IMR-90 (cell line): ENCODE results near the gene ALOX15B. TPM values are rescaled to one million over a fixed set of nuclear protein-coding genes. Genes with fewer than 3 reads are reported as not detected.

ENCODE experiments used
- ATAC-seq: fragments of 200-7000 bp; cut with Tn5 transposase; 2 replicates; pipeline ENCODE4 v1.9.1; 2020; ENCODE audit warnings: low read depth, mild to moderate bottlenecking, moderate library complexity
- BruUV-seq: library from RNA; stranded (reverse); fragments of 400-500 nt; replicated peaks from 2 replicates; lab custom pipeline; 2021; lab: Mats Ljungman, UMichigan
- CTCF ChIA-PET: fragments of 300-600 bp; formaldehyde crosslinking; extraction: SDS; loops from one replicate; lab custom pipeline; 2021; ENCODE audit warnings: antibody characterized with exemption; lab: Yijun Ruan, JAX
- POLR2A ChIA-PET: fragments of 300-600 bp; sonication (Branson Sonifier 250); formaldehyde crosslinking; loops from one replicate; lab custom pipeline; 2022; ENCODE audit warnings: antibody characterized with exemption; ENCODE audit not compliant: unreplicated experiment; lab: Charles Lee
- DNase-seq: peaks from one replicate; pipeline ENCODE4 v3.0.0; 2013
- H2AFZ ChIP-seq: replicated peaks from 2 replicates; pipeline ENCODE3; 2013; ENCODE audit warnings: low read length, mild to moderate bottlenecking; ENCODE audit not compliant: poor library complexity
- H2AK5ac ChIP-seq: 2 replicates; pipeline ENCODE4 v1.6.1; 2013; ENCODE audit warnings: low read depth, low read length, inconsistent platforms
- H2AK9ac ChIP-seq: replicated peaks from 2 replicates; pipeline ENCODE3; 2013; ENCODE audit warnings: mild to moderate bottlenecking, low read depth, low read length, moderate library complexity; ENCODE audit not compliant: poor library complexity
- H2BK120ac ChIP-seq: 2 replicates; pipeline ENCODE4 v1.6.1; 2013; ENCODE audit warnings: low read depth, low read length, inconsistent platforms
- H2BK15ac ChIP-seq: 3 replicates; pipeline ENCODE4 v1.6.1; 2013; ENCODE audit warnings: low read depth, low read length, inconsistent platforms
- H2BK20ac ChIP-seq: 2 replicates; pipeline ENCODE4 v1.6.1; 2013; ENCODE audit warnings: low read depth, mild to moderate bottlenecking, inconsistent platforms, low read length, moderate library complexity
- H2BK5ac ChIP-seq: 2 replicates; pipeline ENCODE4 v1.6.1; 2013; ENCODE audit warnings: mild to moderate bottlenecking, low read depth, low read length, inconsistent platforms; ENCODE audit not compliant: poor library complexity, severe bottlenecking
- H3K14ac ChIP-seq: replicated peaks from 2 replicates; pipeline ENCODE4 v1.6.1; 2013; ENCODE audit warnings: low read depth, low read length, inconsistent platforms
- H3K18ac ChIP-seq: 2 replicates; pipeline ENCODE4 v1.6.1; 2013; ENCODE audit warnings: low read depth, low read length, control low read depth
- H3K23ac ChIP-seq: 2 replicates; pipeline ENCODE4 v1.6.1; 2013; ENCODE audit warnings: low read depth, low read length, inconsistent platforms
- H3K27ac ChIP-seq: 2 replicates; pipeline ENCODE4 v1.5.1; 2013; ENCODE audit warnings: mild to moderate bottlenecking, control low read depth, low read length; ENCODE audit not compliant: insufficient read depth
- H3K27me3 ChIP-seq: 2 replicates; pipeline ENCODE4 v1.6.1; 2013; ENCODE audit warnings: low read length; ENCODE audit not compliant: control insufficient read depth, insufficient read depth
- H3K36me3 ChIP-seq: 2 replicates; pipeline ENCODE4 v1.6.1; 2013; ENCODE audit warnings: low read length, mixed read lengths; ENCODE audit not compliant: control insufficient read depth, insufficient read depth
- H3K4ac ChIP-seq: 2 replicates; pipeline ENCODE4 v1.6.1; 2013; ENCODE audit warnings: low read depth, low read length, inconsistent platforms
- H3K4me1 ChIP-seq: 2 replicates; pipeline ENCODE4 v1.6.1; 2013; ENCODE audit warnings: low read length, mixed read lengths; ENCODE audit not compliant: control insufficient read depth, insufficient read depth
- H3K4me2 ChIP-seq: 2 replicates; pipeline ENCODE4 v1.6.1; 2013; ENCODE audit warnings: low read depth, mild to moderate bottlenecking, control low read depth, low read length, moderate library complexity
- H3K4me3 ChIP-seq: 2 replicates; pipeline ENCODE4 v1.5.1; 2013; ENCODE audit warnings: low read depth, mild to moderate bottlenecking, control low read depth, low read length, moderate library complexity; ENCODE audit not compliant: insufficient read depth
- H3K56ac ChIP-seq: 2 replicates; pipeline ENCODE4 v1.6.1; 2013; ENCODE audit warnings: low read length, inconsistent platforms; ENCODE audit not compliant: insufficient read depth; ENCODE audit errors: extremely low read depth
- H3K79me1 ChIP-seq, 2 experiments: 2 replicates each; pipeline ENCODE4 v1.6.1; 2013; ENCODE audit warnings: low read length in 2 of 2, inconsistent platforms in 1 of 2, low read depth in 1 of 2
- H3K9ac ChIP-seq: 2 replicates; pipeline ENCODE4 v1.6.1; 2013; ENCODE audit warnings: low read depth, low read length, control low read depth
- H3K9me1 ChIP-seq: 2 replicates; pipeline ENCODE4 v1.6.1; 2013; ENCODE audit warnings: low read length, inconsistent platforms; ENCODE audit not compliant: insufficient read depth
- H3K9me3 ChIP-seq: 2 replicates; pipeline ENCODE4 v1.6.1; 2013; ENCODE audit warnings: low read length; ENCODE audit not compliant: control insufficient read depth, insufficient read depth
- H4K20me1 ChIP-seq: 2 replicates; pipeline ENCODE4 v1.6.1; 2013; ENCODE audit warnings: low read length, inconsistent platforms; ENCODE audit not compliant: insufficient read depth
- H4K5ac ChIP-seq: 2 replicates; pipeline ENCODE4 v1.6.1; 2013; ENCODE audit warnings: mild to moderate bottlenecking, low read depth, low read length, control low read depth
- H4K8ac ChIP-seq, 2 experiments: 2 replicates each; pipeline ENCODE4 v1.6.1; 2013; ENCODE audit warnings: low read depth in 2 of 2, low read length in 2 of 2, control low read depth in 1 of 2, inconsistent platforms in 1 of 2
- H4K91ac ChIP-seq: 2 replicates; pipeline ENCODE4 v1.6.1; 2013; ENCODE audit warnings: low read depth, low read length, inconsistent platforms; ENCODE audit not compliant: insufficient read depth
- BHLHE40 ChIP-seq: fragments of 150-350 bp; IDR thresholded peaks from 2 replicates; pipeline ENCODE4 v1.6.1; 2016; ENCODE audit warnings: mild to moderate bottlenecking, low read depth, low read length
- CEBPB ChIP-seq: IDR thresholded peaks from 2 replicates; pipeline ENCODE4 v1.6.1; 2012; ENCODE audit warnings: low read depth, low read length, improper control_type of control experiment
- FOS ChIP-seq: fragments of 150-350 bp; IDR thresholded peaks from 2 replicates; pipeline ENCODE4 v1.6.1; 2016; ENCODE audit warnings: low read depth, low read length
- MAFK ChIP-seq: IDR thresholded peaks from 2 replicates; pipeline ENCODE4 v1.6.1; 2012; ENCODE audit warnings: low read depth, low read length, improper control_type of control experiment
- MAZ ChIP-seq: IDR thresholded peaks from 2 replicates; pipeline ENCODE4 v1.6.1; 2012; ENCODE audit warnings: low read depth, mild to moderate bottlenecking, low read length, improper control_type of control experiment, moderate library complexity, borderline replicate concordance
- NFE2L2 ChIP-seq: fragments of 150-350 bp; IDR thresholded peaks from 2 replicates; pipeline ENCODE4 v1.6.1; 2016; ENCODE audit warnings: low read depth, mild to moderate bottlenecking, low read length
- POLR2A ChIP-seq: IDR thresholded peaks from 2 replicates; pipeline ENCODE4 v1.6.1; 2012; ENCODE audit warnings: mild to moderate bottlenecking, low read depth, low read length
- RCOR1 ChIP-seq: IDR thresholded peaks from 2 replicates; pipeline ENCODE4 v1.6.1; 2012; ENCODE audit warnings: mild to moderate bottlenecking, low read length, improper control_type of control experiment; ENCODE audit not compliant: insufficient replicate concordance
- SMC3 ChIP-seq: fragments of 150-350 bp; IDR thresholded peaks from 2 replicates; pipeline ENCODE4 v1.6.1; 2016; ENCODE audit warnings: low read depth, mild to moderate bottlenecking, antibody characterized with exemption, low read length, moderate library complexity
- WGBS, 2 experiments: methylation state at CpG; one replicate each; pipeline versions ENCODE4 v1.1.5 to v1.1.7; 2013; ENCODE audit warnings: missing lambda C conversion rate in 2 of 2; ENCODE audit not compliant: insufficient read length in 1 of 2; ENCODE audit errors: extremely low coverage in 2 of 2; 5-methylcytosine and 5-hydroxymethylcytosine counted together
- dilution Hi-C: fragments of 300-500 bp; cut with HindIII; formaldehyde crosslinking; loops from one replicate; pipeline ENCODE4 v1.14.3; 2018; ENCODE audit warnings: low sequenced_read_pairs; ENCODE audit not compliant: unreplicated experiment
- in situ Hi-C: fragments of 300-500 bp; cut with MboI; formaldehyde crosslinking; loops from 3 replicates; pipeline ENCODE4 v1.14.3; 2019; ENCODE audit warnings: low sequenced_read_pairs, inconsistent platforms, mixed read lengths
- intact Hi-C: fragments of 100-400 bp; cut with micrococcal nuclease; formaldehyde crosslinking; loops from 2 replicates; pipeline ENCODE4 v1.10.0; 2022
- polyA plus RNA-seq, 3 experiments: library from polyadenylated mRNA; depleted of rRNA; stranded (reverse); fragments of >200 nt; gene quantifications; 2 replicates each; pipeline ENCODE4 v1.2.3, GENCODE V29; 2012; ENCODE audit warnings: low replicate concordance in 1 of 3
- total RNA-seq: library from RNA; depleted of rRNA; stranded (reverse); fragments of >200 nt; gene quantifications from 2 replicates; pipeline ENCODE4 v1.2.3, GENCODE V29; 2012
- TF ChIP-seq, protein P1 (sequence below): fragments of 150-350 bp; IDR thresholded peaks from 2 replicates; pipeline ENCODE4 v1.6.1; 2017; ENCODE audit warnings: mild to moderate bottlenecking, antibody characterized with exemption, low read length, low read depth
- TF ChIP-seq, protein P2 (sequence below): conservative IDR thresholded peaks from 2 replicates; pipeline ENCODE4 v1.5.1; 2012; ENCODE audit warnings: mild to moderate bottlenecking, low read depth, low read length, improper control_type of control experiment

Gene ALOX15B
- total and polyA plus RNA-seq, 2 of the 4 experiments (the other 2 are of a cell fraction), result not detected

- Histone ChIP-seq H4K20me1 (peaks cover 5% of the 10 kb centered on the region; the same call in 1 of the 2 replicates), H3K36me3 (no peaks in the 10 kb centered on the region), H3K9me3 (no peaks in the 10 kb centered on the region), H3K18ac (no peak overlapping the region), H3K56ac (no peak overlapping the region), H4K5ac (no peak overlapping the region), H2AK9ac (no peak overlapping the region), H2BK120ac (no peak overlapping the region), H3K79me1 (no peaks in the 10 kb centered on the region), H2AK5ac (no peak overlapping the region), H3K27me3 (peaks cover 73% of the 10 kb centered on the region), H3K4me2 (0 out of 2 replicates have a peak overlapping the region, but pooled peaks have one; percentile 7), H2BK20ac (no peak overlapping the region), H3K23ac (no peak overlapping the region), H3K4me1 (no peaks in the 10 kb centered on the region), H2BK5ac (no peak overlapping the region), H3K4me3 (no peak overlapping the region), H3K9ac (no peak overlapping the region), H4K8ac (no peak overlapping the region), H3K27ac (no peak overlapping the region), H3K9me1 (no peaks in the 10 kb centered on the region), H2AFZ (no peak overlapping the region), H2BK15ac (no peak overlapping the region), H4K91ac (no peak overlapping the region), H3K14ac (no peak overlapping the region), H3K4ac (no peak overlapping the region)
- TF ChIP-seq NFE2L2 (no peak), BHLHE40 (no peak), CEBPB (no peak), FOS (no peak), SMC3 (no peak), MAZ (no peak), POLR2A (no peak), MAFK (no peak), RCOR1 (no peak)
- TF ChIP-seq, protein P1, sequence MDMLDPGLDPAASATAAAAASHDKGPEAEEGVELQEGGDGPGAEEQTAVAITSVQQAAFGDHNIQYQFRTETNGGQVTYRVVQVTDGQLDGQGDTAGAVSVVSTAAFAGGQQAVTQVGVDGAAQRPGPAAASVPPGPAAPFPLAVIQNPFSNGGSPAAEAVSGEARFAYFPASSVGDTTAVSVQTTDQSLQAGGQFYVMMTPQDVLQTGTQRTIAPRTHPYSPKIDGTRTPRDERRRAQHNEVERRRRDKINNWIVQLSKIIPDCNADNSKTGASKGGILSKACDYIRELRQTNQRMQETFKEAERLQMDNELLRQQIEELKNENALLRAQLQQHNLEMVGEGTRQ, result no peak
- TF ChIP-seq, protein P2, sequence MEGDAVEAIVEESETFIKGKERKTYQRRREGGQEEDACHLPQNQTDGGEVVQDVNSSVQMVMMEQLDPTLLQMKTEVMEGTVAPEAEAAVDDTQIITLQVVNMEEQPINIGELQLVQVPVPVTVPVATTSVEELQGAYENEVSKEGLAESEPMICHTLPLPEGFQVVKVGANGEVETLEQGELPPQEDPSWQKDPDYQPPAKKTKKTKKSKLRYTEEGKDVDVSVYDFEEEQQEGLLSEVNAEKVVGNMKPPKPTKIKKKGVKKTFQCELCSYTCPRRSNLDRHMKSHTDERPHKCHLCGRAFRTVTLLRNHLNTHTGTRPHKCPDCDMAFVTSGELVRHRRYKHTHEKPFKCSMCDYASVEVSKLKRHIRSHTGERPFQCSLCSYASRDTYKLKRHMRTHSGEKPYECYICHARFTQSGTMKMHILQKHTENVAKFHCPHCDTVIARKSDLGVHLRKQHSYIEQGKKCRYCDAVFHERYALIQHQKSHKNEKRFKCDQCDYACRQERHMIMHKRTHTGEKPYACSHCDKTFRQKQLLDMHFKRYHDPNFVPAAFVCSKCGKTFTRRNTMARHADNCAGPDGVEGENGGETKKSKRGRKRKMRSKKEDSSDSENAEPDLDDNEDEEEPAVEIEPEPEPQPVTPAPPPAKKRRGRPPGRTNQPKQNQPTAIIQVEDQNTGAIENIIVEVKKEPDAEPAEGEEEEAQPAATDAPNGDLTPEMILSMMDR, result no peak
- in situ Hi-C loops (no loop called here), intact Hi-C loops (loop anchor here (5.0 to 10.0 kb wide), 2 partner anchors 160 to 722 kb away; no protein-coding TSS in a partner anchor), dilution Hi-C loops (no loop called here)
- no CpG with 5 or more reads among the region's 8 CpGs for WGBS, 2 experiments
- DNase-seq (peak; percentile 25), ATAC-seq (no peak)
- CTCF ChIA-PET, result interaction anchor here (1.0 to 4.9 kb wide), 4 partner anchors 11 to 56 kb away, joined by 3 to 25 read pairs (median 5); partner anchors contain the start of gene ALOXE3
- BruUV-seq, result no TSS peak
- POLR2A ChIA-PET, result no interaction called here
These were observed 23.6 kb downstream of the ALOX15B start for GRCh38 chr17:8062435-8062806.
